ENCODE measurements around the gene ZNF544.

ZNF544 gene

GRCh38 chr19:58203814-58204475, 24.8 kb upstream of the ZNF544 start:
- no peak overlapping the region for H3K4me3 ChIP-seq (ENCODE audit: low read length)
- no peak for TF ChIP-seq CTCF (IDR thresholded peaks at IDR 0.05; ENCODE audit: insufficient read depth, low read depth, low read length, missing control alignments)
- DNase-seq (ENCODE audit: low read depth): no peak

GRCh38 chr19:58204566-58204965, 24.1 kb upstream of the ZNF544 start:
- DNase-seq (ENCODE audit: low read depth): peak; percentile 15
- no peak overlapping the region for H3K4me3 ChIP-seq (ENCODE audit: low read length)
- no peak for TF ChIP-seq CTCF (IDR thresholded peaks at IDR 0.05; ENCODE audit: insufficient read depth, low read depth, low read length, missing control alignments)

GRCh38 chr19:58209577-58209976, 19.1 kb upstream of the ZNF544 start:
- no peak for DNase-seq (ENCODE audit: low read depth)
- no peak for TF ChIP-seq CTCF (IDR thresholded peaks at IDR 0.05; ENCODE audit: insufficient read depth, low read depth, low read length, missing control alignments)
- H3K4me3 ChIP-seq (ENCODE audit: low read length): no peak overlapping the region

- DNase-seq (ENCODE audit: low read depth): peak; percentile 32
- no peak overlapping the region for H3K4me3 ChIP-seq (ENCODE audit: low read length)
- no peak for TF ChIP-seq CTCF (IDR thresholded peaks at IDR 0.05; ENCODE audit: insufficient read depth, low read depth, low read length, missing control alignments)
These were observed 16.2 kb upstream of the ZNF544 start for GRCh38 chr19:58212336-58213074.

GRCh38 chr19:58213075-58213369, 15.7 kb upstream of the ZNF544 start:
- no peak for TF ChIP-seq CTCF (IDR thresholded peaks at IDR 0.05; ENCODE audit: insufficient read depth, low read depth, low read length, missing control alignments)

GRCh38 chr19:58217069-58217481, 11.6 kb upstream of the ZNF544 start:
- TF ChIP-seq CTCF (IDR thresholded peaks at IDR 0.05; ENCODE audit: insufficient read depth, low read depth, low read length, missing control alignments): no peak
- H3K4me3 ChIP-seq (ENCODE audit: low read length): no peak overlapping the region
- DNase-seq (ENCODE audit: low read depth): no peak

More at GRCh38 chr19:58213075-58213369, 15.7 kb upstream of the ZNF544 start:
- no peak overlapping the region for H3K4me3 ChIP-seq (ENCODE audit: low read length)
- no peak for DNase-seq (ENCODE audit: low read depth)
